Trophoblast cell (in vitro differentiated cells and primary cell): ENCODE results near the gene HRK.

Source experiments
- DNase-seq, 2 donors: peaks; one replicate each; pipeline ENCODE4 v3.0.0-alpha.2; 2016
- H2AFZ ChIP-seq: 2 replicates; pipeline ENCODE4 v1.6.1; 2013; ENCODE audit warnings: low read length, moderate library complexity, mild to moderate bottlenecking; ENCODE audit not compliant: insufficient read depth, poor library complexity
- H2AK5ac ChIP-seq: 2 replicates; pipeline ENCODE4 v1.6.1; 2013; ENCODE audit warnings: mild to moderate bottlenecking, low read length
- H2BK120ac ChIP-seq: 2 replicates; pipeline ENCODE4 v1.6.1; 2013; ENCODE audit warnings: low read length, mild to moderate bottlenecking, moderate library complexity; ENCODE audit not compliant: insufficient read depth, poor library complexity
- H2BK12ac ChIP-seq: 2 replicates; pipeline ENCODE4 v1.6.1; 2013; ENCODE audit warnings: mild to moderate bottlenecking, low read length, moderate library complexity
- H2BK5ac ChIP-seq: 2 replicates; pipeline ENCODE4 v1.6.1; 2013; ENCODE audit warnings: low read length, low read depth, moderate library complexity, mild to moderate bottlenecking; ENCODE audit not compliant: poor library complexity
- H3K14ac ChIP-seq: 2 replicates; pipeline ENCODE4 v1.6.1; 2013; ENCODE audit warnings: mild to moderate bottlenecking, low read length
- H3K18ac ChIP-seq: 2 replicates; pipeline ENCODE4 v1.6.1; 2013; ENCODE audit warnings: mild to moderate bottlenecking, low read length
- H3K23ac ChIP-seq: 2 replicates; pipeline ENCODE4 v1.6.1; 2013; ENCODE audit warnings: low read length
- H3K27ac ChIP-seq: 2 replicates; pipeline ENCODE4 v1.5.1; 2013; ENCODE audit warnings: low read depth, mild to moderate bottlenecking, inconsistent platforms, low read length, moderate library complexity
- H3K27me3 ChIP-seq: 2 replicates; pipeline ENCODE4 v1.6.1; 2013; ENCODE audit warnings: inconsistent platforms, mild to moderate bottlenecking, low read length, moderate library complexity; ENCODE audit not compliant: insufficient read depth
- H3K36me3 ChIP-seq, 2 experiments: 1 replicate in 1 of 2; 2 replicates in 1 of 2; pipeline ENCODE4 v1.6.1; 2013; ENCODE audit warnings: low read length in 2 of 2, mild to moderate bottlenecking in 2 of 2, moderate library complexity in 1 of 2; ENCODE audit not compliant: insufficient read depth in 2 of 2, control insufficient read depth in 1 of 2
- H3K4ac ChIP-seq: 2 replicates; pipeline ENCODE4 v1.6.1; 2013; ENCODE audit warnings: low read depth, mild to moderate bottlenecking, low read length, moderate library complexity
- H3K4me1 ChIP-seq, 2 experiments: 1 replicate in 1 of 2; 2 replicates in 1 of 2; pipeline ENCODE4 v1.6.1; 2013; ENCODE audit warnings: low read length in 2 of 2, mild to moderate bottlenecking in 2 of 2, moderate library complexity in 1 of 2; ENCODE audit not compliant: insufficient read depth in 2 of 2, control insufficient read depth in 1 of 2
- H3K4me2 ChIP-seq: 2 replicates; pipeline ENCODE4 v1.6.1; 2013; ENCODE audit warnings: inconsistent platforms, mild to moderate bottlenecking, low read length, moderate library complexity
- H3K4me3 ChIP-seq: 2 replicates; pipeline ENCODE4 v1.5.1; 2013; ENCODE audit warnings: mild to moderate bottlenecking, low read depth, low read length, inconsistent platforms
- H3K79me1 ChIP-seq: one replicate; pipeline ENCODE4 v1.6.1; 2013; ENCODE audit warnings: low read length
- H3K79me2 ChIP-seq: 2 replicates; pipeline ENCODE4 v1.6.1; 2013; ENCODE audit warnings: low read length, mild to moderate bottlenecking; ENCODE audit not compliant: control insufficient read depth, insufficient read depth, poor library complexity
- H3K9ac ChIP-seq: 2 replicates; pipeline ENCODE4 v1.6.1; 2013; ENCODE audit warnings: mild to moderate bottlenecking, low read length
- H3K9me3 ChIP-seq: 2 replicates; pipeline ENCODE4 v1.6.1; 2013; ENCODE audit warnings: low read depth, mild to moderate bottlenecking, control low read depth, inconsistent platforms, low read length; ENCODE audit not compliant: insufficient read depth
- H4K12ac ChIP-seq: 2 replicates; pipeline ENCODE4 v1.6.1; 2013; ENCODE audit warnings: low read depth, mild to moderate bottlenecking, low read length, moderate library complexity
- H4K8ac ChIP-seq: 2 replicates; pipeline ENCODE4 v1.6.1; 2013; ENCODE audit warnings: low read depth, mild to moderate bottlenecking, low read length, moderate library complexity
- H4K91ac ChIP-seq: one replicate; pipeline ENCODE4 v1.6.1; 2013; ENCODE audit warnings: low read depth, mild to moderate bottlenecking, low read length, moderate library complexity
- WGBS: extraction: QIAGEN DNeasy Blood & Tissue Kit; methylation state at CpG from one replicate; pipeline ENCODE4 v1.1.7; 2013; ENCODE audit warnings: missing lambda C conversion rate; ENCODE audit not compliant: insufficient read length, insufficient coverage; ENCODE audit errors: extremely low coverage; 5-methylcytosine and 5-hydroxymethylcytosine counted together

HRK gene

GRCh38 chr12:116880817-116881324 is 370 bp downstream of the HRK start:
- no peak overlapping the region for H2BK12ac ChIP-seq
- H2BK5ac ChIP-seq: no peak overlapping the region
- peaks cover 20 to 22% of the 10 kb centered on the region in 2 experiments for H3K4me1 ChIP-seq
- peak overlapping the region; percentile 6 for H2AFZ ChIP-seq
- H4K8ac ChIP-seq: no peak overlapping the region
- no peak overlapping the region for H3K14ac ChIP-seq
- peak overlapping the region; percentile 61 for H3K4me3 ChIP-seq
- H3K27ac ChIP-seq: no peak overlapping the region
- H2BK120ac ChIP-seq: no peak overlapping the region
- H3K4ac ChIP-seq: no peak overlapping the region
- peaks cover 48% of the 10 kb centered on the region for H3K27me3 ChIP-seq
- H3K18ac ChIP-seq: no peak overlapping the region
- H2AK5ac ChIP-seq: no peak overlapping the region
- no peaks in the 10 kb centered on the region for H3K36me3 ChIP-seq
- no CpG with 5 or more reads among the region's 65 CpGs for WGBS
- H3K79me1 ChIP-seq: no peaks in the 10 kb centered on the region
- H3K79me2 ChIP-seq: no peaks in the 10 kb centered on the region
- peak; percentile 33 to 73 for DNase-seq
- H3K9me3 ChIP-seq: no peaks in the 10 kb centered on the region
- no peak overlapping the region for H4K91ac ChIP-seq
- H3K9ac ChIP-seq: no peak overlapping the region
- no peak overlapping the region for H3K23ac ChIP-seq
- no peak overlapping the region for H4K12ac ChIP-seq
- peak overlapping the region; percentile 99 for H3K4me2 ChIP-seq

- Histone ChIP-seq H2AFZ (no peak overlapping the region), H4K8ac (no peak overlapping the region), H3K18ac (no peak overlapping the region), H3K9me3 (no peaks in the 10 kb centered on the region), H3K27me3 (peaks cover 48% of the 10 kb centered on the region), H3K27ac (no peak overlapping the region), H3K4ac (no peak overlapping the region), H2BK5ac (no peak overlapping the region), H2BK120ac (no peak overlapping the region), H3K9ac (no peak overlapping the region), H3K79me1 (no peaks in the 10 kb centered on the region), H4K91ac (no peak overlapping the region), H2BK12ac (no peak overlapping the region), H3K23ac (no peak overlapping the region), H3K36me3 (no peaks in the 10 kb centered on the region), H3K14ac (no peak overlapping the region), H3K4me3 (no peak overlapping the region), H4K12ac (no peak overlapping the region), H3K79me2 (no peaks in the 10 kb centered on the region), H3K4me2 (peak overlapping the region; percentile 99), H3K4me1 (peaks cover 20 to 22% of the 10 kb centered on the region in 2 experiments), H2AK5ac (no peak overlapping the region)
- peak in 1 of 2 donors; percentile 17 for DNase-seq
- no CpG with 5 or more reads among the region's 21 CpGs for WGBS
Observed at GRCh38 chr12:116880213-116880816, 926 bp downstream of the HRK start.

GRCh38 chr12:116879509-116880212 is 1.6 kb downstream of the HRK start:
- no CpG with 5 or more reads among the region's 52 CpGs for WGBS
- Histone ChIP-seq H3K18ac (no peak overlapping the region), H2AK5ac (no peak overlapping the region)

GRCh38 chr12:116878567-116879508 is 2.4 kb downstream of the HRK start:
- Histone ChIP-seq H2AK5ac (no peak overlapping the region), H3K4ac (no peak overlapping the region), H3K14ac (no peak overlapping the region), H3K4me2 (peak overlapping the region; percentile 59), H3K27ac (no peak overlapping the region), H3K23ac (no peak overlapping the region), H2AFZ (no peak overlapping the region), H3K79me2 (no peaks in the 10 kb centered on the region), H4K12ac (no peak overlapping the region), H3K9ac (no peak overlapping the region), H2BK120ac (no peak overlapping the region), H3K27me3 (peaks cover 48% of the 10 kb centered on the region), H4K91ac (no peak overlapping the region), H2BK12ac (no peak overlapping the region), H3K4me1 (peaks cover 20 to 22% of the 10 kb centered on the region in 2 experiments), H2BK5ac (no peak overlapping the region), H3K4me3 (peak overlapping the region; percentile 5), H3K36me3 (no peaks in the 10 kb centered on the region), H3K9me3 (peaks cover 3% of the 10 kb centered on the region), H3K18ac (no peak overlapping the region), H4K8ac (no peak overlapping the region), H3K79me1 (no peaks in the 10 kb centered on the region)
- WGBS: no CpG with 5 or more reads among the region's 55 CpGs
- peak; percentile 84 to 87 for DNase-seq

More at GRCh38 chr12:116879509-116880212, 1.6 kb downstream of the HRK start:
- H3K23ac ChIP-seq: no peak overlapping the region
- H2AFZ ChIP-seq: no peak overlapping the region
- no peak overlapping the region for H3K9ac ChIP-seq
- peak in 1 of 2 donors; percentile 21 for DNase-seq
- H3K79me1 ChIP-seq: no peaks in the 10 kb centered on the region
- H2BK12ac ChIP-seq: no peak overlapping the region
- peaks cover 1% of the 10 kb centered on the region for H3K9me3 ChIP-seq
- no peaks in the 10 kb centered on the region for H3K36me3 ChIP-seq
- H4K12ac ChIP-seq: no peak overlapping the region
- peak overlapping the region; percentile 59 for H3K4me2 ChIP-seq
- no peak overlapping the region for H3K14ac ChIP-seq
- H3K4me1 ChIP-seq: peaks cover 20 to 22% of the 10 kb centered on the region in 2 experiments
- H2BK120ac ChIP-seq: no peak overlapping the region
- no peak overlapping the region for H2BK5ac ChIP-seq
- peaks cover 48% of the 10 kb centered on the region for H3K27me3 ChIP-seq
- H4K91ac ChIP-seq: no peak overlapping the region
- H4K8ac ChIP-seq: no peak overlapping the region
- no peak overlapping the region for H3K4ac ChIP-seq
- H3K27ac ChIP-seq: no peak overlapping the region
- no peaks in the 10 kb centered on the region for H3K79me2 ChIP-seq
- no peak overlapping the region for H3K4me3 ChIP-seq
